ENCODE data around the gene SRP9. TPM values are rescaled to one million over a fixed set of nuclear protein-coding genes. Genes with fewer than 3 reads are reported as not detected.
"Not testable (repeated sequence)": the region's sequence is repeated elsewhere in the genome, so short reads cannot be mapped to it uniquely, and the experiment has no call there.

Gene SRP9
- total RNA-seq, 3 donors from 2014 or later = 261 to 287 (median 273) TPM

GRCh38 chr1:225748529-225748928 lies 29.1 kb upstream of the SRP9 start:
- no peaks in the 10 kb centered on the region for H3K4me1 Mint-ChIP-seq (ENCODE audit: low read depth)
- no peak for ATAC-seq
- no peaks in the 10 kb centered on the region for H3K36me3 Mint-ChIP-seq (ENCODE audit: insufficient read depth)
- no peak for DNase-seq
- no peak overlapping the region for H3K4me3 Mint-ChIP-seq
- H3K9me3 Mint-ChIP-seq = no peaks in the 10 kb centered on the region
- no peaks in the 10 kb centered on the region for H3K27me3 Mint-ChIP-seq (ENCODE audit: low read depth)

- Mint-ChIP-seq H3K9me3 (no peaks in the 10 kb centered on the region), H3K4me3 (no peak overlapping the region), H3K27me3 (ENCODE audit: low read depth) (no peaks in the 10 kb centered on the region), H3K36me3 (ENCODE audit: insufficient read depth) (no peaks in the 10 kb centered on the region), H3K4me1 (ENCODE audit: low read depth) (no peaks in the 10 kb centered on the region)
- DNase-seq = no peak
- ATAC-seq = no peak
Measured at GRCh38 chr1:225749706-225750105, 27.9 kb upstream of the SRP9 start.

DNA sequence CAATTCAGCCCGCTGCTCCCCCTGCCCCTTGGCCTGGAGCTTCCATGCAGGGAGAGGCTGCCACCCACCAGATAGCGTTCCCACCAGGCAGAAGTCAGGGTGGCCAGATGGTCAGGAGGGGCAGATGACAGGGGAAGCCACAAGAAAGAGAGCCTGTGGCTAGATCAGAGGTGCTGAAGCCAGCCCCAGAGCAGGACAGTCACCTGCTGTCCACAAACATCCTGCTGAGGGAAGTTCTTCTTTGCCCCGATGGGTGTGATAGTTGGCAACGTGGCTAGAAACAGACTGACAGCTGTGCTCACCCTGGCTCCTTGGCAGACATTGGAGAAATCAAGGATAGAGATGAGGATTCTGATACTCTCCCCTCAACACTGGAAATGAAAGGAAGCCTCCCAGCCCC lies 27.2 kb upstream of the SRP9 start:
- ATAC-seq (no peak), DNase-seq (no peak)
- H3K4me1 Mint-ChIP-seq (ENCODE audit: low read depth) = no peaks in the 10 kb centered on the region
- H3K27me3 Mint-ChIP-seq (ENCODE audit: low read depth) = no peaks in the 10 kb centered on the region
- no peaks in the 10 kb centered on the region for H3K36me3 Mint-ChIP-seq (ENCODE audit: insufficient read depth)
- H3K9me3 Mint-ChIP-seq = no peaks in the 10 kb centered on the region
- H3K4me3 Mint-ChIP-seq = no peak overlapping the region

- no peak for DNase-seq
Measured at GRCh38 chr1:225750875-225751824, 26.5 kb upstream of the SRP9 start.

DNA sequence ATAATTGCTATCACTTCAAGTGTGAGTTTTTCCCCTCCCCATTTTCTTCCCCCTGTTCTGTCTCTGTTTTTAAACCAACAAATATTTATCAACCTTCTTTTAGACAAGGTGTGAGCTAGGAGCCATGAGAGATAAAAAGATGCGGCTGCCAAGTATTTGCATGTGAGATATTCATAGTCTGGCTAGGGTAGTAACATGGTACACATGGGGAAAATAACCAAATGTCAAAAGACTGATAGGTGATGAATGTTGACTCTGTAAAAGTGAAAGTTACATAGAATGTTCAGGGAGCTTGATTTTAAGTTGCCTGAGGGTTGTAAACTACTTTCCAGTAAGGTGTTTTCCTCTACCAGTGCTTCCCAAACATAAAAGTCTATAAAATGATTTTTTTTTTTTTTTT lies 25.4 kb upstream of the SRP9 start:
- Mint-ChIP-seq H3K36me3 (ENCODE audit: insufficient read depth) (no peaks in the 10 kb centered on the region), H3K4me1 (ENCODE audit: low read depth) (no peaks in the 10 kb centered on the region)
- ATAC-seq = no peak

More at GRCh38 chr1:225750875-225751824, 26.5 kb upstream of the SRP9 start:
- Mint-ChIP-seq H3K36me3 (ENCODE audit: insufficient read depth) (no peaks in the 10 kb centered on the region), H3K9me3 (no peaks in the 10 kb centered on the region), H3K4me3 (no peak overlapping the region), H3K27me3 (ENCODE audit: low read depth) (no peaks in the 10 kb centered on the region), H3K4me1 (ENCODE audit: low read depth) (no peaks in the 10 kb centered on the region)
- no peak for ATAC-seq

GRCh38 chr1:225754940-225755641 lies 22.5 kb upstream of the SRP9 start:
- no peaks in the 10 kb centered on the region for H3K27me3 Mint-ChIP-seq (ENCODE audit: low read depth)
- H3K4me3 Mint-ChIP-seq = no peak overlapping the region
- DNase-seq = no peak
- no peaks in the 10 kb centered on the region for H3K9me3 Mint-ChIP-seq
- H3K4me1 Mint-ChIP-seq (ENCODE audit: low read depth) = no peaks in the 10 kb centered on the region
- H3K36me3 Mint-ChIP-seq (ENCODE audit: insufficient read depth) = no peaks in the 10 kb centered on the region
- no peak for ATAC-seq

More for the DNA sequence above, 25.4 kb upstream of the SRP9 start:
- no peak for DNase-seq
- Mint-ChIP-seq H3K27me3 (ENCODE audit: low read depth) (no peaks in the 10 kb centered on the region), H3K4me3 (no peak overlapping the region), H3K9me3 (no peaks in the 10 kb centered on the region)

- Mint-ChIP-seq H3K27me3 (ENCODE audit: low read depth) (no peaks in the 10 kb centered on the region), H3K9me3 (no peaks in the 10 kb centered on the region), H3K4me3 (no peak overlapping the region)
Measured at GRCh38 chr1:225755671-225756319, 21.8 kb upstream of the SRP9 start.

GRCh38 chr1:225757927-225758656 lies 19.5 kb upstream of the SRP9 start:
- DNase-seq (no peak), ATAC-seq (no peak)
- Mint-ChIP-seq H3K4me3 (no peak overlapping the region), H3K4me1 (ENCODE audit: low read depth) (no peaks in the 10 kb centered on the region), H3K27me3 (ENCODE audit: low read depth) (no peaks in the 10 kb centered on the region), H3K9me3 (no peaks in the 10 kb centered on the region), H3K36me3 (ENCODE audit: insufficient read depth) (no peaks in the 10 kb centered on the region)

More at GRCh38 chr1:225755671-225756319, 21.8 kb upstream of the SRP9 start:
- H3K36me3 Mint-ChIP-seq (ENCODE audit: insufficient read depth) = no peaks in the 10 kb centered on the region
- DNase-seq = no peak
- ATAC-seq = no peak
- no peaks in the 10 kb centered on the region for H3K4me1 Mint-ChIP-seq (ENCODE audit: low read depth)

DNA sequence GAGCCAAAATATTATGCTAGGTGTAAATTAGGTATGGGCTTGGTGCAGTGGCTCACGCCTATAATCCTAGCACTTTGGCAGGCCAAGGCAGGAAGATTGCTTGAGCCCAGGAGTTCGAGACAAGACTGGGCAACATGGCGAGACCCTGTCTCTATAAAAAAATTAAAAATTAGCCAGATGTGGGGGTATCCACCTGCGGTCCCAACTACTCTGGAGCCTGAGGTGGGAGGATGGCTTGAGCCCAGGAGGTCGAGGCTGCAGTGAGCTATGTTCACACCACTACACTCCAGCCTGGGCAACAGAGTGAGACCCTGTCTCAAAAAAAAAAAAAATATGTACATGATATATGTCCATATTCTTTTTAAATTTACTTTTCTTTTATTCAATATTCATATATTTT lies 17.7 kb upstream of the SRP9 start:
- DNase-seq; H3K4me3 Mint-ChIP-seq; H3K27me3 Mint-ChIP-seq (ENCODE audit: low read depth); ATAC-seq; H3K4me1 Mint-ChIP-seq (ENCODE audit: low read depth); H3K36me3 Mint-ChIP-seq (ENCODE audit: insufficient read depth); H3K9me3 Mint-ChIP-seq: not testable (repeated sequence)

GRCh38 chr1:225760531-225760930 lies 17.1 kb upstream of the SRP9 start:
- Mint-ChIP-seq H3K4me1 (ENCODE audit: low read depth) (no peaks in the 10 kb centered on the region), H3K36me3 (ENCODE audit: insufficient read depth) (no peaks in the 10 kb centered on the region), H3K4me3 (no peak overlapping the region), H3K9me3 (no peaks in the 10 kb centered on the region), H3K27me3 (ENCODE audit: low read depth) (peaks cover 2% of the 10 kb centered on the region)
- no peak for ATAC-seq
- DNase-seq = no peak

- DNase-seq; H3K4me1 Mint-ChIP-seq (ENCODE audit: low read depth); H3K27me3 Mint-ChIP-seq (ENCODE audit: low read depth); H3K4me3 Mint-ChIP-seq; H3K9me3 Mint-ChIP-seq; H3K36me3 Mint-ChIP-seq (ENCODE audit: insufficient read depth); ATAC-seq: not testable (repeated sequence)
Measured at GRCh38 chr1:225761395-225761794, 16.2 kb upstream of the SRP9 start.

- H3K36me3 Mint-ChIP-seq (ENCODE audit: insufficient read depth) = no peaks in the 10 kb centered on the region
- no peaks in the 10 kb centered on the region for H3K9me3 Mint-ChIP-seq
- no peak overlapping the region for H3K4me3 Mint-ChIP-seq
- no peak for ATAC-seq
- no peak for DNase-seq
- H3K27me3 Mint-ChIP-seq (ENCODE audit: low read depth) = peaks cover 8% of the 10 kb centered on the region
- no peaks in the 10 kb centered on the region for H3K4me1 Mint-ChIP-seq (ENCODE audit: low read depth)
Measured at GRCh38 chr1:225762002-225762441, 15.6 kb upstream of the SRP9 start.

GRCh38 chr1:225762444-225762843 lies 15.2 kb upstream of the SRP9 start:
- H3K36me3 Mint-ChIP-seq (ENCODE audit: insufficient read depth) = no peaks in the 10 kb centered on the region
- ATAC-seq (no peak), DNase-seq (no peak)
- no peaks in the 10 kb centered on the region for H3K4me1 Mint-ChIP-seq (ENCODE audit: low read depth)
- no peak overlapping the region for H3K4me3 Mint-ChIP-seq
- H3K27me3 Mint-ChIP-seq (ENCODE audit: low read depth) = peaks cover 8% of the 10 kb centered on the region
- H3K9me3 Mint-ChIP-seq = no peaks in the 10 kb centered on the region
